CD4-positive, alpha-beta T cell treated with Interleukin-17A for 4 hours (primary cell): ENCODE data around the gene ZNF292.
"Not testable (repeated sequence)": the region's sequence is repeated elsewhere in the genome, so short reads cannot be mapped to it uniquely, and the experiment has no call there.

Source experiments
- DNase-seq: peaks from one replicate; pipeline ENCODE4 v3.0.0-alpha.2; 2020; ENCODE audit warnings: mixed read lengths

Gene ZNF292

GRCh38 chr6:87214831-87215230, 59.5 kb downstream of the ZNF292 start:
- DNase-seq: no peak

- no peak for DNase-seq
Measured at GRCh38 chr6:87220997-87221396, 65.6 kb downstream of the ZNF292 start.

GRCh38 chr6:87222676-87223075, 67.3 kb downstream of the ZNF292 start:
- no peak for DNase-seq

GRCh38 chr6:87224971-87225370, 69.6 kb downstream of the ZNF292 start:
- DNase-seq: no peak

- DNase-seq: no peak
Measured at GRCh38 chr6:87225511-87225910, 70.1 kb downstream of the ZNF292 start.

- no peak for DNase-seq
Measured at GRCh38 chr6:87225937-87226336, 70.6 kb downstream of the ZNF292 start.

- no peak for DNase-seq
Measured at GRCh38 chr6:87230801-87231200, 75.4 kb downstream of the ZNF292 start.

- no peak for DNase-seq
Measured at GRCh38 chr6:87237804-87238203, 82.4 kb downstream of the ZNF292 start.

GRCh38 chr6:87239098-87239635, 83.8 kb downstream of the ZNF292 start:
- not testable (repeated sequence) for DNase-seq

GRCh38 chr6:87241304-87241703, 85.9 kb downstream of the ZNF292 start:
- no peak for DNase-seq

- DNase-seq: no peak
Measured at GRCh38 chr6:87242311-87242710, 86.9 kb downstream of the ZNF292 start.

- DNase-seq: no peak
Measured at GRCh38 chr6:87243812-87244211, 88.4 kb downstream of the ZNF292 start.

GRCh38 chr6:87244380-87244779, 89.0 kb downstream of the ZNF292 start:
- DNase-seq: no peak

GRCh38 chr6:87250019-87250418, 94.7 kb downstream of the ZNF292 start:
- no peak for DNase-seq

GRCh38 chr6:87251225-87251624, 95.9 kb downstream of the ZNF292 start:
- DNase-seq: no peak

- DNase-seq: no peak
Measured at GRCh38 chr6:87251725-87252124, 96.4 kb downstream of the ZNF292 start.

- DNase-seq: no peak
Measured at GRCh38 chr6:87257046-87257445, 101.7 kb downstream of the ZNF292 start.

- DNase-seq: no peak
Measured at GRCh38 chr6:87257565-87257964, 102.2 kb downstream of the ZNF292 start.

GRCh38 chr6:87257975-87258374, 102.6 kb downstream of the ZNF292 start:
- DNase-seq: no peak

- DNase-seq: no peak
Measured at GRCh38 chr6:87259791-87260190, 104.4 kb downstream of the ZNF292 start.

GRCh38 chr6:87261534-87261933, 106.2 kb downstream of the ZNF292 start:
- DNase-seq: no peak

GRCh38 chr6:87264481-87264880, 109.1 kb downstream of the ZNF292 start:
- DNase-seq: no peak

- DNase-seq: no peak
Measured at GRCh38 chr6:87274660-87275274, 119.4 kb downstream of the ZNF292 start.

- no peak for DNase-seq
Measured at GRCh38 chr6:87276624-87277023, 121.3 kb downstream of the ZNF292 start.

GRCh38 chr6:87277123-87277522, 121.8 kb downstream of the ZNF292 start:
- DNase-seq: no peak
